HepG2 (cell line): ENCODE measurements around the gene DALRD3. TPM values are rescaled to one million over a fixed set of nuclear protein-coding genes. Genes with fewer than 3 reads are reported as not detected.

ENCODE experiments used
- ATAC-seq: fragments of 200-7000 bp; cut with Tn5 transposase; 3 replicates; pipeline ENCODE4 v1.9.1; 2020; ENCODE audit warnings: mild to moderate bottlenecking, moderate library complexity
- BruUV-seq: library from RNA; stranded (reverse); fragments of 400-500 nt; replicated peaks from 2 replicates; lab custom pipeline; 2021; lab: Mats Ljungman, UMichigan
- CTCF ChIA-PET: fragments of 300-600 bp; formaldehyde crosslinking; extraction: SDS; loops from one replicate; lab custom pipeline; 2021; ENCODE audit warnings: low total read pairs, inconsistent platforms, low intra/inter-chr PET ratio; lab: Yijun Ruan, JAX
- POLR2A ChIA-PET: fragments of 350-600 bp; sonication (Branson Sonifier 250); formaldehyde crosslinking; loops from one replicate; lab custom pipeline; 2020; ENCODE audit warnings: antibody characterized with exemption, inconsistent platforms; lab: Yijun Ruan, JAX
- DNase-seq: peaks from one replicate; pipeline ENCODE4 v3.0.0-alpha.2; 2015; ENCODE audit warnings: low spot score
- FAIRE-seq: peaks from 3 replicates; lab custom pipeline; 2011; peaks lifted over from hg19 to GRCh38; lab: Jason Lieb, UNC
- H2AFZ ChIP-seq: one replicate; pipeline ENCODE4 v1.6.1; 2011; ENCODE audit warnings: low read length, inconsistent platforms
- H3K27ac ChIP-seq: fragments of 300-600 bp; 3 replicates; pipeline ENCODE4 v1.8.0; 2011; ENCODE audit warnings: mixed run types, mild to moderate bottlenecking, mixed read lengths, low read length, inconsistent platforms; ENCODE audit not compliant: insufficient read depth; ENCODE audit errors: extremely low read length
- H3K27me3 ChIP-seq, 2 experiments: fragments of 200-600 bp in 1 of 2; 2 replicates in 1 of 2; 3 replicates in 1 of 2; pipeline versions ENCODE4 v1.6.0 to v1.8.0; 2011; ENCODE audit warnings: low read length in 2 of 2, mild to moderate bottlenecking in 2 of 2, moderate library complexity in 2 of 2, inconsistent platforms in 1 of 2; ENCODE audit not compliant: insufficient read depth in 2 of 2, control insufficient read depth in 1 of 2
- H3K36me3 ChIP-seq, 2 experiments: fragments of 200-600 bp in 1 of 2; replicated peaks in 1 of 2; 2 replicates in 1 of 2; 3 replicates in 1 of 2; pipeline versions ENCODE4 v1.5.1 to v1.8.0; 2011; ENCODE audit warnings: low read length in 2 of 2, inconsistent platforms in 1 of 2; ENCODE audit not compliant: insufficient read depth in 2 of 2, control insufficient read depth in 1 of 2
- H3K4me1 ChIP-seq: 2 replicates; pipeline ENCODE4 v1.5.1; 2012; ENCODE audit warnings: low read length, inconsistent platforms; ENCODE audit not compliant: insufficient read depth
- H3K4me2 ChIP-seq: 2 replicates; pipeline ENCODE4 v1.6.0; 2011; ENCODE audit warnings: low read depth, low read length, inconsistent platforms
- H3K4me3 ChIP-seq, 3 experiments: fragments of 200-600 bp in 1 of 3; sonication (generic), shearing (Covaris generic) in 1 of 3; replicated peaks in 1 of 3; 2 replicates each; pipeline ENCODE4 v1.5.1; 2011 to 2016; ENCODE audit warnings: low read length in 3 of 3, inconsistent platforms in 2 of 3, low read depth in 2 of 3, mild to moderate bottlenecking in 2 of 3, control low read depth in 1 of 3, mixed read lengths in 1 of 3; ENCODE audit not compliant: insufficient read depth in 1 of 3
- H3K79me2 ChIP-seq: one replicate; pipeline ENCODE4 v1.6.1; 2011; ENCODE audit warnings: low read length, inconsistent platforms; ENCODE audit not compliant: insufficient read depth
- H3K9ac ChIP-seq: 2 replicates; pipeline ENCODE4 v1.6.0; 2011; ENCODE audit warnings: mild to moderate bottlenecking, low read depth, low read length, inconsistent platforms; ENCODE audit not compliant: insufficient read depth
- H3K9me3 ChIP-seq: 2 replicates; pipeline ENCODE4 v1.5.1; 2012; ENCODE audit warnings: mild to moderate bottlenecking, low read length
- H4K20me1 ChIP-seq: 2 replicates; pipeline ENCODE4 v1.6.0; 2011; ENCODE audit warnings: inconsistent platforms, mild to moderate bottlenecking, low read length, moderate library complexity; ENCODE audit not compliant: insufficient read depth
- BRF2 ChIP-seq: sonication (generic); formaldehyde crosslinking; IDR thresholded peaks from 2 replicates; pipeline ENCODE4 v1.8.1; 2022; ENCODE audit warnings: mild to moderate bottlenecking, missing genetic modification reagents
- KMT2B ChIP-seq: IDR thresholded peaks from 2 replicates; pipeline ENCODE4 v1.6.1; 2016; ENCODE audit warnings: missing genetic modification reagents, missing compliant biosample characterization
- MTF2 ChIP-seq: sonication (generic); formaldehyde crosslinking; IDR thresholded peaks from 2 replicates; pipeline ENCODE4 v1.5.0; 2020; ENCODE audit warnings: missing genetic modification reagents, borderline replicate concordance
- POLR2AphosphoS2 ChIP-seq: IDR thresholded peaks from 2 replicates; pipeline ENCODE4 v1.6.1; 2011; ENCODE audit warnings: low read depth, low read length, improper control_type of control experiment
- POLR2G ChIP-seq: fragments of 200-400 bp; formaldehyde crosslinking; IDR thresholded peaks from 2 replicates; pipeline ENCODE4 v1.6.1; 2018; ENCODE audit warnings: mild to moderate bottlenecking, low read depth, low read length, moderate library complexity
- ZNF205 ChIP-seq: IDR thresholded peaks from 2 replicates; pipeline ENCODE4 v1.6.1; 2018; ENCODE audit warnings: missing biosample characterization, missing genetic modification reagents
- ZNF883 ChIP-seq: sonication (generic); formaldehyde crosslinking; IDR thresholded peaks from 2 replicates; pipeline ENCODE4 v1.5.1; 2020; ENCODE audit warnings: mild to moderate bottlenecking, missing genetic modification reagents; ENCODE audit errors: not compliant biosample characterization
- WGBS: methylation state at CpG from one replicate; pipeline ENCODE4 v1.1.6; 2017; ENCODE audit warnings: low lambda C conversion rate; 5-methylcytosine and 5-hydroxymethylcytosine counted together
- in situ Hi-C: cut with HindIII; loops from 2 replicates; pipeline ENCODE4 v1.10.0; 2017; ENCODE audit warnings: low pct_unique_long_range_greater_than_20kb; ENCODE audit not compliant: extremely low pct_ligation_motif_present
- intact Hi-C: fragments of 100-400 bp; cut with micrococcal nuclease; formaldehyde crosslinking; loops from one replicate; pipeline ENCODE4 v1.10.0; 2022; ENCODE audit not compliant: unreplicated experiment
- polyA plus RNA-seq, 8 experiments: library from polyadenylated mRNA; depleted of rRNA in 3 of 8; stranded (reverse) in 7 of 8; unstranded in 1 of 8; fragments of >200 nt; fragmentation: Illumina TruSeq in 4 of 8; extraction: Trizol in 4 of 8; gene quantifications; 2 replicates each; pipeline versions ENCODE4 v1.2.1 to v1.2.3, GENCODE V29; 2011 to 2016; ENCODE audit warnings: low read depth in 4 of 8, missing spikeins in 1 of 8, mixed read lengths in 1 of 8; ENCODE audit not compliant: insufficient read depth in 1 of 8
- total RNA-seq, 5 experiments: library from RNA; depleted of rRNA; stranded (reverse); fragments of >200 nt; fragmentation: Illumina TruSeq; extraction: Trizol; gene quantifications; 2 replicates each; pipeline ENCODE4 v1.2.3, GENCODE V29; 2016; ENCODE audit warnings: low read depth in 1 of 5

DALRD3 gene
- total and polyA plus RNA-seq, 2 of the 13 experiments (the other 11 are each of a cell fraction or from before 2014, with no cell fraction given) = 19.9 to 36.5 TPM

- BruUV-seq = no TSS peak
- FAIRE-seq = no peak
- Histone ChIP-seq H3K36me3 (peaks cover 3 to 7% of the 10 kb centered on the region in 2 experiments; a peak in 3 of 5 replicates), H3K9ac (no peak overlapping the region), H4K20me1 (no peaks in the 10 kb centered on the region), H3K79me2 (no peaks in the 10 kb centered on the region), H3K27ac (no peak overlapping the region), H3K4me1 (no peaks in the 10 kb centered on the region), H3K4me3 (no peak overlapping the region), H3K9me3 (no peaks in the 10 kb centered on the region), H3K4me2 (no peak overlapping the region), H2AFZ (no peak overlapping the region), H3K27me3 (no peaks in the 10 kb centered on the region)
- POLR2A ChIA-PET = no interaction called here
- CTCF ChIA-PET = interaction anchor here (2.1 kb wide), 1 partner anchor 25 kb away, joined by 12 read pairs; no protein-coding TSS in a partner anchor
- intact Hi-C loops (loop anchor here (5.0 kb wide), 1 partner anchor 168 kb away; no protein-coding TSS in a partner anchor), in situ Hi-C loops (no loop called here)
- WGBS = 84% methylated on average over 17 of the region's 21 CpGs
- ATAC-seq = no peak
- DNase-seq = no peak
- TF ChIP-seq MTF2 (no peak), ZNF205 (no peak), ZNF883 (CRISPR knock-in tag) (no peak), KMT2B (CRISPR knock-in tag) (no peak), BRF2 (CRISPR knock-in tag) (no peak)
Measured at GRCh38 chr3:48989126-48989795, 29.1 kb downstream of the DALRD3 start.

GRCh38 chr3:48985831-48986376, 32.5 kb downstream of the DALRD3 start:
- WGBS = 91% methylated on average over 6 of the region's 7 CpGs
- intact Hi-C loops (loop anchor here (2.0 to 5.0 kb wide), 2 partner anchors 29 to 171 kb away; no protein-coding TSS in a partner anchor), in situ Hi-C loops (no loop called here)
- Histone ChIP-seq H3K36me3 (peaks cover 21 to 37% of the 10 kb centered on the region in 2 experiments; a peak in 4 of 5 replicates), H3K4me3 (no peak overlapping the region), H3K4me1 (no peaks in the 10 kb centered on the region), H3K27ac (no peak overlapping the region), H2AFZ (no peak overlapping the region), H3K27me3 (no peaks in the 10 kb centered on the region), H3K4me2 (no peak overlapping the region), H3K79me2 (no peaks in the 10 kb centered on the region), H3K9ac (no peak overlapping the region), H4K20me1 (no peaks in the 10 kb centered on the region), H3K9me3 (no peaks in the 10 kb centered on the region)
- ChIA-PET POLR2A (interaction anchor here (1.1 to 1.2 kb wide), 2 partner anchors 21 to 36 kb away, joined by 3 to 5 read pairs; partner anchors contain the start of genes NDUFAF3 and WDR6), CTCF (no interaction called here)
- TF ChIP-seq POLR2G = peak; percentile 19; the same call in 1 of the 2 replicates
- no peak for TF ChIP-seq POLR2AphosphoS2
- ATAC-seq (no peak; the same call in 2 of the 3 replicates), FAIRE-seq (no peak), DNase-seq (no peak)
- BruUV-seq = no TSS peak
